OCI-M2 (cell line): Measurements from ENCODE around the gene TMEM183A.

Source experiments
- DNase-seq: peaks from one replicate; lab custom pipeline; 2025; ENCODE audit not compliant: unreplicated experiment; lab: John Stamatoyannopoulos, UW

Gene TMEM183A

DNA sequence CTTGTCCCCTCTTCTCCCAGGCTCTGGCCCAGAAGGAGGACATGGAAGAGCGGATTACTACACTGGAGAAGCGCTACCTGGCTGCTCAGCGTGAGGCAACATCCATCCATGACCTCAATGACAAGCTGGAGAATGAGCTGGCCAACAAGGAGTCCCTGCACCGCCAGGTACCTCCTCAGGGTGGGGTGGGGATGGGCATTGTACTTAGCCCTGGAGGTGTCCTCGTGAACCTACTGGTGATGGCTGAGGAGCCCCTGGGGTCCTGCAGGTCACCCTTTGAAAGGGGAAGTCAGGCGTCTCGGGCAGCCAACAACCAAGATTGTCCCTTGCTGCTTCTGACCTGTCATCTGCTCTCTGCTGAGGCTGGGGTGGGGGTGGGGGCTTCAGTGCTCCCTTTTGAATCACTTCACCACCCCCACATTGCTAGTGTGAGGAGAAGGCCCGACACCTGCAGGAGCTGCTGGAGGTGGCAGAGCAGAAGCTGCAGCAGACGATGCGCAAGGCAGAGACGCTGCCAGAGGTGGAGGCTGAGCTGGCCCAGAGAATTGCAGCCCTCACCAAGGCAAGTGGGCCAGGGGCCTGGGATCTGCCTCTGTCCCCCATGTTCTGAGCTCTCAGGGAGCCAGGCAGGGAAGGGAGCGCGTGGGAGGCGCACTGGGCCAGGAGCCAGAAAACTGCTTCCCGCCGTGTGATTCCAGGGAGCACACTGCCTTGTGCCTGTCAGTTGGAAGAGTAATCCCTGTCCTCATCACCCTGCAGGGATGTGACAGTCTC lies 38.8 kb downstream of the TMEM183A start:
- DNase-seq, result no peak

DNA sequence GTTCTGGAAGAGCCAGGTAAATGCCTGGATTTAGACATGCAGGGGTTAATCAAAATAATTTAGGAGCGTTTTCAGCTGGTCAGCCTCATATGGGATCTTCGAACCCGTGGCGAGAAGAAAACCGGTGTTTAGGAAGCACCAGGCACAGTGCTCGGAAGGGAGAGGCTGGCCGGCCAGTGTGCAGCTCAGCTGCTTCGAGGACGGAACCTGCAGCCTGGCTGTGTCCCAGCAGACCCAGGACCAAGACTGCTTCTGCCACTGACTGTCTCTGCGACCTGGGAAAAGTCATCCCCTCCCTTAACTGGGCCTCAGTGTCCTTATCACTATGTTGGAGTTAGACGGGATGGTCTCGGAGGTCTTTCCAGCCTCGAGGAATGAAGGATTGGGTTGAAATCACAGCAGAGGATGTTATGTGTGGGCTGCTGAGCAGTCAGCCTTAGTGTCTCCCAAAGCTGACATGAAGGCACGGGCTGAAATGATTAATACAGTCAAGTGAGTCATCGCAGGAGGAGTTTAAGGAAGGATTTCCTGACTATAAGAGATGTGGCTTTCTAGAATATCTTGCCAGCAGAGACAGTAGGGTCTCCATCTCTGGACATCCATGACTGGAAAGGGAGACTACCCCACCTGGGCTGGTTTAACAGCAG lies 39.9 kb downstream of the TMEM183A start:
- DNase-seq, result no peak

DNA sequence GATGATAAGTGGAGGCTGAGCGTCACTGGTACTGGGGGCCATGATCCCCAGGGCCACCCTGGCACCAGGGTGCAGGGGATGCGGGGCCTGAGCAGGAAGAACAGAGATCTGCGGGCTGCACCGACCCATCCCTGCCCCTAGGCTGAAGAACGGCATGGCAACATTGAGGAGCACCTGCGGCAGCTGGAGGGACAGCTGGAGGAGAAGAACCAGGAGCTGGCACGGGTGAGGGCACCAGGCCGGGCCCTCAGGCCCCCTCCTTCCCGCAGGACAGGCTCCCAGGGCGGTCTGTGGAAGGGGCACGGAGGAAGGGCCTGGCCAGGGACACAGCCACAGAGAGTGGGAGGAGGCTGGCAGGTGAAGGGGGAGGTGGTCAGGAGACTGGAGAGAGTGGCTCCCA lies 40.9 kb downstream of the TMEM183A start:
- DNase-seq, result no peak

DNA sequence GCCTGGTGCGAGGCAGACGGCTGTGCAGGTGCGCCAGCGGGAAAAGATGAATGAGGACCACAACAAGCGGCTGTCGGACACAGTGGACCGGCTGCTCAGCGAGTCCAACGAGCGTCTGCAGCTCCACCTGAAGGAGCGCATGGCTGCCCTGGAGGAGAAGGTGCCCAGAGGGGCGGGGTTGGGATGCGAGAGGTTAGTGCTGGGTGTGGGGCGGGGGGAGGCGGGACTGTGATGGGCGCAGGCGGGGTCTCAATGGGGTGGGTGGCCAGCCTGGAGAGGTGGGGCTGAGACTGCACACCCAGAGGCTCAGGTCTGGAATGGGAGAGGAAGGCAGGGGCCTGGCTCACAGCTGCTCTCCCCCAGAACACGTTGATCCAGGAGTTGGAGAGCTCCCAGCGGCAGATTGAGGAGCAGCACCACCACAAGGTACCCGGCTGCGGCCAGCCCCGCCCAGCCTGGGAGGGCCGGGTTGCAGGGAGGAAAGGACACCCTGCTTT lies 41.4 kb downstream of the TMEM183A start:
- DNase-seq, result no peak

DNA sequence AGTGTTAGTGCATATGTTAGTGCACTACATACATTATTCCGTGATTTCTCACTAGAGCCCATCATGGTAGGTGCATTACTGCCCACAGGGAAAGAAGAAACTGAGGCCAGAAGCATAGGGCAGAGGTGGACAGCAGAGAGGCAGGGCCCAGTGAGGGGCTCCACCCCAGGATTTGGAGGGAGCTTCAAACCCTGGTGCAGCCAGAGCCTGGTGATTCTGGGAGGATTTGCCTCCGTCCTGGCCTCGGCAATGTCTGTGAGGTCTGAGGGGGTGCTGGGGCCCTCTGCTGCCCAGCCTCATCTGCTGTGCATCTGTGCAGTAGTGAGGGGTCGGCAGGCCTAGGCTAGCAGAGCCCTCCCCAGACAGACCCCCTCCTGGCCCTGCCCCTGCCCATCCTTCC lies 41.9 kb downstream of the TMEM183A start:
- no peak for DNase-seq

DNA sequence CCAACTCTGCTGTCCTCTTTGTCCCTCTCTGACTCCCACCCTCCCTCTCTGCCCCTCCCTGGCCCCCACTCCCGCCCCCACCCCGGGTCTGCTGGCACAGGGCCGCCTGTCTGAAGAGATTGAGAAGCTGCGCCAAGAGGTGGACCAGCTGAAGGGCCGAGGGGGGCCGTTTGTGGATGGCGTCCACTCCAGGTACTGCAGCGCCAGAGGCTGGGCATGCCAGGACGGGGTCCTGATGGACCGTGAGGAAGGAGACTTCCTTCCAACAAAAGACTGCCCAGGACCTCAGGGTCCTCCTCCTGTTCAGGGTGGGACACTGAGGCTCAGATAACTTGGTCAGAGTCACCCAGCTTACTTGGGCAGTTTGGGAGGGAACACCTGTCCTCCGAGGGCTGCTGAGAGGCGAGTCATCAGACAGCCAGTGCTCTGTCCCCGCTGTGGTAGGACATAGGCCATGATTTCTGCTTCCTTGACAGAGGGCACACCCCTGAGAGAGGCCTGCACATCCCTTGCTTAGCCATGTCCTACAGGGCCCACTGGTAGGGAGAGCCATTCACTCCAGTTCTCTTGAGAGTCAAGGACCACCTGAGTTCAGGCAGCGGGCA lies 42.5 kb downstream of the TMEM183A start:
- no peak for DNase-seq

DNA sequence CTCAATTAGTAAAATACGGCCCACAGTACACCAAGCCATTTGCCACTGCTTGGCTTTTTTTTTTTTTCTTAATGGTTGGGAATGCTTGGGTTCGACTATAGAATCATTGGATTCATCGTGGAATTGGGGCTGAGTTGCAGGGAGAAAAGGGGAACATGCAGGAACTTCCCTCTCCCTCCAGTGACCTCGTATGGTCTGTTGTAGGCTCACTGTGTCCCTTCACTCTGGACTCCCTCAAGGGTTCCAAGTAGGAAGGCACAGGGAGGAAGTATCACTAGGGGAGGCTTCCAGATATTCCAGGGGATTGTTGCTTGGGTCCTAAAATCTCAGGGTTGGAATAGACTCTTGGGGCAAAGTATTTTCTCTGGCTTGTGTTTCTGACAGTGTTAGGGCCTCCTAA lies 43.7 kb downstream of the TMEM183A start:
- DNase-seq, result no peak

DNA sequence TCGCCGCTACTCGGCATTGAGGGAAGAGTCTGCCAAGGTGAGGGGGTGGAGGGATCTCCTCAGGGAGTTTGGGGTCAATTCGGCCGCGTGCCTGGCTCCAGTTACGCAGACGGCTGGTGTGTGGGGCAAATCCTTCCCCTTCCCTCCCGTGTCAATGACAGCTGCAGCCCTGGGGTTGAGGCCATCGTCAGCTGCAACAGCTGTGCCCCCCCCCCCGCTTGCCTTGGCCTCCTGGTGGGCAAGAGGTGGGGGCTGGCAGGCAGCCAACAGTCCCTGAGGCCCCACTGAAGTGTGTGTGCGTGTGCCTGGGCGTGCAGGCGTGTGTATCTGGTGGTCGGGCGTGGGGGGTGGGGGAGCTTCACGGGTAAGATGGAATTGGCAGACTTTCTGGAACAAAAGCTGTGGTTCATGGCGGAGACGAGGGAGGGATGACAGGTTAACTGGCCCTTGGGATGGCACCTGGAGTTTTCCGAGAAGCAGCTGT lies 44.7 kb downstream of the TMEM183A start:
- no peak for DNase-seq

DNA sequence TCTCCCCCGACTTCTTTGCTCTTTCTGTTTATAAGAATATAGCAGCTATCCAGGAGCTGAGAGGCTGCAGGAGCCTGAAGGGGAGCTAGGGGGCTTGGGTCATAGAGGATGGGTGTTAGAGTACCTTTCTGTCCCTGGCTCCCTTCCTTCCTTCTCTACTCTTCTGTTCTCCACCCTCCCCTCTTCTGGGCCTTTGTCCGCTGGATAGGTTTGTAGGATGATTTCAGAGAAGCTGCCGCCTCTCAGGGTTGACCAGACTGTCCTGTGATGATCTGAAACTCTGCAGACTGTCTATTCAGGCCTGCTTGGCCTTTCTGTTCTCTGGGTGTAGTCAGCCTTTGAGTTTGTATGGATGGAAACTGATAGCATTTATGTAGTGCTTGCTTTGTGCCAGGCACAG lies 45.4 kb downstream of the TMEM183A start:
- no peak for DNase-seq

DNA sequence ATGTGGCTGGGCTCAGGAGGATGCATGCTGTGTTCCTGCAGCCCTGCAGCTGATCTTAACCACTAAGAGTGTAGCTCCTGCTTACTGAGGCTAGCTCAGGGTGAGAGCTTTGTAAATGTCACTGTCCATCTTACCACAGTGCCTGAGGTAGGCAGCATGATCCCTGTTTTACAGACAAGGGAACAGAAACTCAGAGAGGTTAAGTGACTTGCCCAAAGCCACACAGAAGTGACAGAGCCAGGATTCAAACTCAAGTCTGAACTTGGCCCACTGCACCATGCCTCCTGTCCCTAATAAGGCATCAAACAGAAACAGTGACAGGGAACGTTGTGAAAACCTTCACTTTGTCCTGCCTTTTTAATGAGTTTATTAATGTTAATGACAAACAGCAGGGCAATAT lies 47.0 kb downstream of the TMEM183A start:
- no peak for DNase-seq

DNA sequence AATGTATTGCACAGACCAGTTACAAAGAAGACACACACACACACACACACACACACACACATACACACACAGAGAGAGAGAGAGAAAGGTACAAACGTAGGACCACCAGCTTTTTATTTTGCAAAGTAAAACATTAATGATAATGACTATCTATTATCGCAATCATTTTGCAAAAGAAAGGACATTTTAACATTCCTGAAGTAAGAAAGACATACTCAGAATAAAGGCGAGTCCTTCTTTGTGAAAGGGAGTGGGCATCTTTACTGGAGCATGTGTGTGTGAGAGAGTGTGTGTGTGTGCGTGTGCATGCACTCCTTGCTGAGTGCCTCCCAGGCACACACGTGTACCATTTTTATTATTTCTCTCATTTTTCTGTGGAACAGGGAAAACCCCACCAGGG lies 47.5 kb downstream of the TMEM183A start:
- no peak for DNase-seq

DNA sequence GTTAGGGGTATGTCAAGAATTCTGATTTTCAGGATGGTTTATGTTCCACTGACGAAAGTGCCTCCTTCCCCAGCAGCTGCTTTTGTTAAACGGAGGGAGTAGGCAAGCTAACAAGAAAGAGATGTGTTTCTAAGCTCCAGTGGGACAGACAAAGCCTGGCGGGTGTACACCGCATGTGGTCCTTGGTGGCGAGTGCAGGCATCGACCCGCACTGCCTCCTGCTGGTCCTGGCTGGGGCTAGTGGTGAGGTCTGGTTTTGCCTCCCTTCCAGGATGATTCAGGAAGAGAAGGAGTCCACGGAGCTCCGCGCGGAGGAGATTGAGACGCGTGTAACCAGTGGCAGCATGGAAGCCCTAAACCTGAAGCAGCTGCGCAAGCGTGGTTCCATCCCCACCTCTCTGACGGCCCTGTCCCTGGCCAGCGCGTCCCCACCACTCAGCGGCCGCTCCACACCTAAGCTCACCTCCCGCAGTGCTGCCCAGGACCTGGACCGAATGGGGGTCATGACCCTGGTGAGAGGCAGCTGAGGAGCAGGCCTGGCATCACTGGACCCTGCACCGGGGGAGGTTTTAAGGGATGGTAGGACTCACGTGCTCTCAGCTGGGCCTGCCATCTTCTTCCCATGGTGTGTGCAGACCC lies 48.1 kb downstream of the TMEM183A start:
- DNase-seq, result no peak

DNA sequence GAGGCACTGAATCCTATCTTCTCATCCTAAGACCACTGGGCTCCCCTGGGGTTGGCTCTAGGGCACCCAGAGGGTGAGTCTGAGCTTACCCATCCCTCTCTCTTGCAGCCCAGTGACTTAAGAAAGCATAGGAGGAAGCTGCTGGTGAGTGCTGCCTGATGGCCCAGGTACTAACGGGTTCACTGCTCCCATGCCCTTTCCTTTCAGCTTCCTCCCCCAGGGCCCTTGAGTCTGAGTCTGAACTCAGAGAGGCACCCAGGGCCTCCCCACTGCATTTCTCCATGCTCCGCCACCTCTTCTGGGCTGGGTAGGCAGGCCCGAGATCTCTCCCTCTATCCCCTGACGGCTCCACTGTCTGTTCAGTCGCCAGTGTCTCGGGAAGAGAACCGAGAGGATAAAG lies 48.8 kb downstream of the TMEM183A start:
- DNase-seq, result no peak

DNA sequence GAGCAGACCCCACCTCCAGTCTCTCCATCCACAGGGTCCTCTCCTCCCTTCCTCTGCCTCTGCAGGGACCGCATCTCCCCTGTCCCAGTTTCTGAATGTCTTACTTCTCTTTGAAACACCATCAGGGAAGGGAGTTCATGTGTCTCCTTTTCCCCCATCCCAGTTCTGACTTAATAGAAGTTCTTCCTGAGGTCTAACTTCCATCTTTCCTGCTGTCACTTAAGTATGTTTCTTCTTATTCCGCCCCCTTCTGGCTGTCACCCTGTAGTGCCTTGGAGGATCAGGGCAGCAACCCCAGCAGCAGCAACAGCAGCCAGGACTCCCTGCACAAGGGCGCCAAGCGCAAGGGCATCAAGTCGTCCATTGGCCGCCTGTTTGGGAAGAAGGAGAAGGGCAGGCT lies 49.3 kb downstream of the TMEM183A start:
- no peak for DNase-seq

DNA sequence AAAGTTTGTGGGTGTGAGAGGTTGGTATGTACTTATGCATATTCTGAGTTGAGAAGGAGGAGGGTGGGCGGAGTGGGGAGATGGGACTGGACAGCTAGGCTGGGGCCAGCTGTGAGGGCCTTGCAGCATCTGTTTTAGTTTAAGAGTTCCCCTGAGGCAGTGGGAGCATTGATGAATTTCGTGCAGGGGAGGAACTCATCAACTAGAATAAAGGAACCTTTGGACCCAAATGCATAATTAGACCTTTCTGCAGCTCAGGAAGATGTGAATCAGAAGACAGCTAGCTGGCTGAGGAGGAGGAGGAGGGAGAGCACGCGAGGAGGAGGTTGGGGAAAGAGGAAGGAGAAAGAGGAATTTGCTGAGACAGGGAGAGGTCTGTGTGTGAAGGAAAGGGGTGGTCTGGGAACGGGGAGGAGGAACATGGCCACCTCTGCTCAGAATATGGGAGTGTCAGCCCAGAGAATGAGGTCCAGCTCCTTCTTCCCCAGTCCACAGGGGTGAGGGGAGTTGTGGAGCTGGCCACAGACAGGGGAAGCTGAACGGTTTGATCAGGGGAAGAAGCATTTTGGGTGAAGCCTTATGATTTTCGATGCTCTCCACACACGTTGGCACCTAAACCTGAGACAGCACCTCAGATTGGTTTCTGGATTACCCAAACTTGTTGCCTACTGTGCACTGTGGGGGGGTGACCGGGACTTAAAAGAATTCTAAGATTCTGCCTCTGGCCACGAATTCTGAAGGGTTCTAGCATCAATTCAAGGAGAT lies 50.9 kb downstream of the TMEM183A start:
- no peak for DNase-seq

DNA sequence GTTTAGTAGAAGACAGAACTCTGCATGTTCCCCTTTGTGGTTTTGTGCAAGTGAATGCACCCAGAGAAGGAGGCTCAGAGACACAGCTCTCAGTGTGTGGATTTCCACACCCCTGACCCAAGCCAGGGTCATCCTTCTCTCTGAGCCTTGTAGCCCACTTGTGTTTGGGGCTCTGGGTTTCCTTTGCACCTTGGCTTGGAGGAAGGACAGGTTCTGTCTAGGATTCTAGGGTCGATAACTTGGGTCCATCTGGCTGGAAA lies 51.4 kb downstream of the TMEM183A start:
- DNase-seq, result no peak

DNA sequence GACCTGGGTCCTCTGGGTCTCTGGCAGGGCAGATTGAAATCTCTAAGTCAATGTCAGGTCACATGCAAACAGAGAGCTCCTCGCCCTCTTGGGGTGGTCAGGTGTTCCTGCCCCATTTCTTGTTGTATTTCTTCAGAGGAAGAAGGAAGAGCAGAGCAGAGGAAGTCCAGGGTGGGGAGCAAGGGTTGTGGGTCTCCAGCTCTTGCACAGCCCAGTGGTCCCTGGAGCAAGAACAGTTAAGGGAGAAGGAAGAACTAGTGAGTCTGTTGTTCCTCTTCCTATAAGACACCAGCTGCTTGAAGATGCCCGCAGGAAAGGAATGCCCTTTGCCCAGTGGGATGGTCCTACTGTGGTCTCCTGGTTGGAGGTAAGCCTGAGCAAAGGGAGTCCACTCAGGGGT lies 52.3 kb downstream of the TMEM183A start:
- DNase-seq, result no peak

DNA sequence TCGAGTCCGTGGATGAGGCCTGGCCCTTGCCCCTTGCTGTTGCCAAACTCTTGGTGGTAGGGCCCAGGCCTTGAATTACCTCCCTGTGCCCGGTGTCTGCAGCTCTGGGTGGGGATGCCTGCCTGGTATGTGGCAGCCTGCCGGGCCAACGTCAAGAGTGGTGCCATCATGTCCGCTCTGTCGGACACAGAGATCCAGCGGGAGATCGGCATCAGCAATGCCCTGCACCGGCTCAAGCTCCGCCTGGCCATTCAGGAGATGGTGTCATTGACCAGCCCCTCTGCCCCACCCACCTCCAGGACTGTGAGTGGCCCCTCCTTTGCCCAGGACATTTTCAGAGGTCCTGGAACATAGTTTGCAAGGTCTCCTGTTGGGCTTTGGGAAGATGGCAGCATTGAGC lies 52.9 kb downstream of the TMEM183A start:
- no peak for DNase-seq

DNA sequence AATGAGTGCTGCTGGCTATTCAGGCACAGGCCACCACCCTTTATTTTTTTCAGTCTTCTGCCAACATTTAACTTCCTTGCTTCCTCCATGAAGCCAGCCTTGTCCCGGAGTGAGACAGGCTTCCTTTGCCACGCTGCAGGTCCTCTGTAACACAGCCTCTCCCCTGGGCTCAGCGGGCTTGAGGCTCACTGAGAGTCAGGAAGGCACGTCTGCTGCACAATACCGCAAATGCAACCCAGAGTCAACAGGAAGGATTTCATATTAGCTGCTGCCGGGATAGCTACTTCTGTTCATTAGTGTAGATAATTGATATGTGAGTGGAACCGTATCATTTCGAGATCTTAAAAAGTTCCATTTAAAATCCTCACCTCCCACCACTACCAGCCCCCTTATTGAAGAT lies 56.1 kb downstream of the TMEM183A start:
- DNase-seq, result no peak

DNA sequence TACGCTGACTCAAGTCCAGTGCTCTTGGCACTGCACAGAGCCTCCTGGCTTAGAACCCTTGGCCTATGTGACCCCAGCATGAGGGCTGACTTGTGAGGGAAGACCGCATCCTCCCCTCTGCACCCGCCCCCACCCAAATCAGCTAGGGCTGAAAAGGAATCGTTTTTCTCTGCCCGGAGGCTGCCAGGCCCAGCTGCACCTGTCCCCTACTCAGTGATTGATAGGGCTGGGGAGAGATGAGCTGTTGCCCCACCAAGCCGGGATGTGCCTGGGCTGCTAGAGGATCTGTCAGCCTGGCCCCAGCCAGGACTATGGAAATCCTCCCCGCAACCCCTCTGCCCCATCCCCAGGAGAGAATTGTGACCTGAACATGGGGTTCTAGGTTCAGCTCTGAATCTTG lies 58.0 kb downstream of the TMEM183A start:
- no peak for DNase-seq

DNA sequence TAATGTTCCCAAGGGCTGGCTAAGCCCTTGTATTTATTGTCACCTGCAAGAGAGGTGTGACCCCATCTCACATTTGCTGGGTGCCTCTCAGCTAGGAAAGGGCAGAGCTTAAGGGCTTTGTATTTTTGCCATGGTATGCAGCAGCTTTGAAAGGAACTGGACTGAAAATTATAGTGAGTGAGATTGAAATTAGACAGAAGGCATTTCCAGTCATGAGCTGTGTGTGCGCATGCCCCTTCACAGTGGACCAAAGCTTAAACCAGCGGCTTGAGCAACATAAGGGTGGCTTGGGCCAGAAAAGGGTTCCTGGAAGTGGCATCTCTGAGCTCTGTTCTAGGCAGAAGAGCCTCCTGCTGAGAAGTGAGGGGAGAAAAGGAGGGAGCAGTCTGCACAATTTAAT lies 58.8 kb downstream of the TMEM183A start:
- DNase-seq, result no peak
